ENCODE results near the gene CCDC40.

DNA sequence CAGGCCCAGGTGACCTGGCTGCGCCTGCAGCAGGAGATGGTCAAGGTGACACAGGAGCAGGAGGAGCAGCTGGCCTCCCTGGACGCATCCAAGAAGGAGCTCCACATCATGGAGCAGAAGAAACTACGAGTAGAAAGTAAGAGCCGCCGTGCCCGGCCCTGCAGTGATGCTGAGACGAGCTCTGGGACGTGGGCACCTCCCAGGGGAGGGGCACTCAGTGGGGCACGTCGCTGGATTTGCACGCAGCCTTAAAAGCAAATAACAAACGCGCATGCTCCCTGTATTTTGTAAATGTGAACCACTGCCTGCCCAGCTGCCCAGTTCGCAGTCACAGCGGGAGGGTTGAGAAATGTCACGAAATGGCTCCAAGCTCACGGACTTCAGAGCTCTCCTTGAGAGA is 49.6 kb downstream of the CCDC40 start:
- TF ChIP-seq, protein P1, sequence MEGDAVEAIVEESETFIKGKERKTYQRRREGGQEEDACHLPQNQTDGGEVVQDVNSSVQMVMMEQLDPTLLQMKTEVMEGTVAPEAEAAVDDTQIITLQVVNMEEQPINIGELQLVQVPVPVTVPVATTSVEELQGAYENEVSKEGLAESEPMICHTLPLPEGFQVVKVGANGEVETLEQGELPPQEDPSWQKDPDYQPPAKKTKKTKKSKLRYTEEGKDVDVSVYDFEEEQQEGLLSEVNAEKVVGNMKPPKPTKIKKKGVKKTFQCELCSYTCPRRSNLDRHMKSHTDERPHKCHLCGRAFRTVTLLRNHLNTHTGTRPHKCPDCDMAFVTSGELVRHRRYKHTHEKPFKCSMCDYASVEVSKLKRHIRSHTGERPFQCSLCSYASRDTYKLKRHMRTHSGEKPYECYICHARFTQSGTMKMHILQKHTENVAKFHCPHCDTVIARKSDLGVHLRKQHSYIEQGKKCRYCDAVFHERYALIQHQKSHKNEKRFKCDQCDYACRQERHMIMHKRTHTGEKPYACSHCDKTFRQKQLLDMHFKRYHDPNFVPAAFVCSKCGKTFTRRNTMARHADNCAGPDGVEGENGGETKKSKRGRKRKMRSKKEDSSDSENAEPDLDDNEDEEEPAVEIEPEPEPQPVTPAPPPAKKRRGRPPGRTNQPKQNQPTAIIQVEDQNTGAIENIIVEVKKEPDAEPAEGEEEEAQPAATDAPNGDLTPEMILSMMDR (IDR thresholded peaks at IDR 0.05): no peak
- no peak for TF ChIP-seq POLR2A (IDR thresholded peaks at IDR 0.05)

Data from heart left ventricle (tissue), 13 donors.